WTC11 (cell line): ENCODE measurements around the gene TMEM62. TPM values are rescaled to one million over a fixed set of nuclear protein-coding genes. Genes with fewer than 3 reads are reported as not detected.
A peak's percentile ranks its signal among the peaks of the same experiment; 100 is the strongest.

Source experiments
- ATF1 ChIP-seq: sonication (generic); formaldehyde crosslinking; IDR thresholded peaks from 2 replicates; pipeline ENCODE4 v1.8.1; 2023; ENCODE audit warnings: mild to moderate bottlenecking, moderate library complexity, missing genetic modification reagents
- ATF6 ChIP-seq: sonication (generic); formaldehyde crosslinking; IDR thresholded peaks from 2 replicates; pipeline ENCODE4 v1.8.1; 2023; ENCODE audit warnings: mild to moderate bottlenecking, missing genetic modification reagents
- CTCF ChIP-seq: fragments of 200-600 bp; IDR thresholded peaks from 2 replicates; pipeline ENCODE4 v1.8.0; 2022; ENCODE audit warnings: antibody characterized with exemption
- ESRRA ChIP-seq: sonication (generic); formaldehyde crosslinking; IDR thresholded peaks from 2 replicates; pipeline ENCODE4 v1.8.1; 2022; ENCODE audit warnings: mild to moderate bottlenecking, missing genetic modification reagents, borderline replicate concordance
- FOXK1 ChIP-seq: sonication (generic); formaldehyde crosslinking; IDR thresholded peaks from 2 replicates; pipeline ENCODE4 v1.8.0; 2022; ENCODE audit warnings: mild to moderate bottlenecking, moderate library complexity, missing genetic modification reagents
- FOXP1 ChIP-seq: sonication (generic); formaldehyde crosslinking; IDR thresholded peaks from 2 replicates; pipeline ENCODE4 v1.8.0; 2022; ENCODE audit warnings: missing genetic modification reagents, mild to moderate bottlenecking, moderate library complexity, borderline replicate concordance
- GRHL2 ChIP-seq: fragments of 250-450 bp; sonication (Bioruptor Pico); IDR thresholded peaks from 2 replicates; pipeline ENCODE4 v1.8.0; 2022; ENCODE audit warnings: mild to moderate bottlenecking, moderate library complexity; ENCODE audit not compliant: insufficient replicate concordance, severe bottlenecking
- GTF2I ChIP-seq: fragments of 250-450 bp; sonication (Bioruptor Pico); conservative IDR thresholded peaks from 2 replicates; pipeline ENCODE4 v1.4.0; 2021; ENCODE audit warnings: mild to moderate bottlenecking
- NFATC4 ChIP-seq: fragments of 250-450 bp; sonication (Bioruptor Pico); IDR thresholded peaks from 2 replicates; pipeline ENCODE4 v1.9.0; 2021; ENCODE audit warnings: mild to moderate bottlenecking
- NFYB ChIP-seq: sonication (generic); formaldehyde crosslinking; conservative IDR thresholded peaks from 2 replicates; pipeline ENCODE4 v1.8.0; 2022; ENCODE audit warnings: low read depth, missing genetic modification reagents
- NR2C2 ChIP-seq: sonication (generic); formaldehyde crosslinking; IDR thresholded peaks from 2 replicates; pipeline ENCODE4 v1.8.0; 2022; ENCODE audit warnings: mild to moderate bottlenecking, missing genetic modification reagents
- SMAD4 ChIP-seq: sonication (generic); formaldehyde crosslinking; IDR thresholded peaks from 2 replicates; pipeline ENCODE4 v1.8.0; 2022; ENCODE audit warnings: mild to moderate bottlenecking, missing genetic modification reagents
- TEAD4 ChIP-seq: sonication (generic); formaldehyde crosslinking; IDR thresholded peaks from 2 replicates; pipeline ENCODE4 v1.8.0; 2022; ENCODE audit warnings: mild to moderate bottlenecking, missing genetic modification reagents
- USF2 ChIP-seq: sonication (generic); formaldehyde crosslinking; IDR thresholded peaks from 2 replicates; pipeline ENCODE4 v1.8.1; 2023; ENCODE audit warnings: mild to moderate bottlenecking, missing genetic modification reagents, moderate library complexity
- ZBTB21 ChIP-seq: sonication (generic); formaldehyde crosslinking; IDR thresholded peaks from 2 replicates; pipeline ENCODE4 v1.8.1; 2023; ENCODE audit warnings: mild to moderate bottlenecking, missing genetic modification reagents, borderline replicate concordance
- ZNF232 ChIP-seq: sonication (generic); formaldehyde crosslinking; IDR thresholded peaks from 2 replicates; pipeline ENCODE4 v1.8.0; 2022; ENCODE audit warnings: mild to moderate bottlenecking, missing genetic modification reagents
- ZNF263 ChIP-seq: sonication (generic); formaldehyde crosslinking; IDR thresholded peaks from 2 replicates; pipeline ENCODE4 v1.8.1; 2022; ENCODE audit warnings: low read depth, mild to moderate bottlenecking, moderate library complexity, missing genetic modification reagents
- ZNF396 ChIP-seq: fragments of 250-450 bp; sonication (Bioruptor Pico); IDR thresholded peaks from 2 replicates; pipeline ENCODE4 v1.8.0; 2021; ENCODE audit warnings: mild to moderate bottlenecking, moderate library complexity, borderline replicate concordance
- ZNF416 ChIP-seq: fragments of 250-450 bp; sonication (Bioruptor Pico); IDR thresholded peaks from 2 replicates; pipeline ENCODE4 v1.9.0; 2021; ENCODE audit warnings: mild to moderate bottlenecking, inconsistent platforms
- ZNF425 ChIP-seq: fragments of 250-450 bp; sonication (Bioruptor Pico); conservative IDR thresholded peaks from 2 replicates; pipeline ENCODE4 v1.9.0; 2021; ENCODE audit warnings: mild to moderate bottlenecking
- ZNF671 ChIP-seq: fragments of 250-450 bp; sonication (Bioruptor Pico); IDR thresholded peaks from 2 replicates; pipeline ENCODE4 v1.8.0; 2021; ENCODE audit warnings: mild to moderate bottlenecking
- total RNA-seq: library from RNA; stranded (reverse); gene quantifications from 3 replicates; pipeline ENCODE4 v1.2.3, GENCODE V29; 2021
- TF ChIP-seq, protein P1 (sequence below): sonication (generic); formaldehyde crosslinking; IDR thresholded peaks from 2 replicates; pipeline ENCODE4 v1.8.0; 2023; ENCODE audit warnings: missing genetic modification reagents, mild to moderate bottlenecking, borderline replicate concordance
- TF ChIP-seq, protein P2 (sequence below): sonication (generic); formaldehyde crosslinking; IDR thresholded peaks from 2 replicates; pipeline ENCODE4 v1.8.1; 2022; ENCODE audit warnings: missing genetic modification reagents, borderline replicate concordance
- TF ChIP-seq, protein P3 (sequence below): sonication (generic); formaldehyde crosslinking; IDR thresholded peaks from 2 replicates; pipeline ENCODE4 v1.8.1; 2023; ENCODE audit warnings: mild to moderate bottlenecking, moderate library complexity, missing genetic modification reagents

The TMEM62 gene
- total RNA-seq, 1 experiment from 2014 or later: 5.6 TPM

- TF ChIP-seq ATF1 (CRISPR knock-in tag) (no peak), TEAD4 (CRISPR knock-in tag) (no peak), ZNF671 (no peak), NFYB (no peak), ZNF396 (CRISPR knock-in tag) (no peak), USF2 (CRISPR knock-in tag) (no peak), ATF6 (CRISPR knock-in tag) (no peak), NR2C2 (CRISPR knock-in tag) (no peak), ZBTB21 (CRISPR knock-in tag) (no peak), SMAD4 (CRISPR knock-in tag) (no peak; the same call in 1 of the 2 replicates), FOXK1 (CRISPR knock-in tag) (0 out of 2 replicates have a peak, but pooled peaks have one; percentile 58), ZNF425 (CRISPR knock-in tag) (no peak), FOXP1 (CRISPR knock-in tag) (no peak), ZNF416 (CRISPR knock-in tag) (no peak), ESRRA (CRISPR knock-in tag) (no peak), GRHL2 (CRISPR knock-in tag) (no peak), ZNF232 (CRISPR knock-in tag) (peak; percentile 51; the same call in 1 of the 2 replicates), GTF2I (CRISPR knock-in tag) (no peak), NFATC4 (CRISPR knock-in tag) (no peak), CTCF (no peak), ZNF263 (CRISPR knock-in tag) (no peak)
- TF ChIP-seq, protein P1, sequence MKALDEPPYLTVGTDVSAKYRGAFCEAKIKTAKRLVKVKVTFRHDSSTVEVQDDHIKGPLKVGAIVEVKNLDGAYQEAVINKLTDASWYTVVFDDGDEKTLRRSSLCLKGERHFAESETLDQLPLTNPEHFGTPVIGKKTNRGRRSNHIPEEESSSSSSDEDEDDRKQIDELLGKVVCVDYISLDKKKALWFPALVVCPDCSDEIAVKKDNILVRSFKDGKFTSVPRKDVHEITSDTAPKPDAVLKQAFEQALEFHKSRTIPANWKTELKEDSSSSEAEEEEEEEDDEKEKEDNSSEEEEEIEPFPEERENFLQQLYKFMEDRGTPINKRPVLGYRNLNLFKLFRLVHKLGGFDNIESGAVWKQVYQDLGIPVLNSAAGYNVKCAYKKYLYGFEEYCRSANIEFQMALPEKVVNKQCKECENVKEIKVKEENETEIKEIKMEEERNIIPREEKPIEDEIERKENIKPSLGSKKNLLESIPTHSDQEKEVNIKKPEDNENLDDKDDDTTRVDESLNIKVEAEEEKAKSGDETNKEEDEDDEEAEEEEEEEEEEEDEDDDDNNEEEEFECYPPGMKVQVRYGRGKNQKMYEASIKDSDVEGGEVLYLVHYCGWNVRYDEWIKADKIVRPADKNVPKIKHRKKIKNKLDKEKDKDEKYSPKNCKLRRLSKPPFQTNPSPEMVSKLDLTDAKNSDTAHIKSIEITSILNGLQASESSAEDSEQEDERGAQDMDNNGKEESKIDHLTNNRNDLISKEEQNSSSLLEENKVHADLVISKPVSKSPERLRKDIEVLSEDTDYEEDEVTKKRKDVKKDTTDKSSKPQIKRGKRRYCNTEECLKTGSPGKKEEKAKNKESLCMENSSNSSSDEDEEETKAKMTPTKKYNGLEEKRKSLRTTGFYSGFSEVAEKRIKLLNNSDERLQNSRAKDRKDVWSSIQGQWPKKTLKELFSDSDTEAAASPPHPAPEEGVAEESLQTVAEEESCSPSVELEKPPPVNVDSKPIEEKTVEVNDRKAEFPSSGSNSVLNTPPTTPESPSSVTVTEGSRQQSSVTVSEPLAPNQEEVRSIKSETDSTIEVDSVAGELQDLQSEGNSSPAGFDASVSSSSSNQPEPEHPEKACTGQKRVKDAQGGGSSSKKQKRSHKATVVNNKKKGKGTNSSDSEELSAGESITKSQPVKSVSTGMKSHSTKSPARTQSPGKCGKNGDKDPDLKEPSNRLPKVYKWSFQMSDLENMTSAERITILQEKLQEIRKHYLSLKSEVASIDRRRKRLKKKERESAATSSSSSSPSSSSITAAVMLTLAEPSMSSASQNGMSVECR: peak; percentile 53; the same call in 1 of the 2 replicates
- TF ChIP-seq, protein P2, sequence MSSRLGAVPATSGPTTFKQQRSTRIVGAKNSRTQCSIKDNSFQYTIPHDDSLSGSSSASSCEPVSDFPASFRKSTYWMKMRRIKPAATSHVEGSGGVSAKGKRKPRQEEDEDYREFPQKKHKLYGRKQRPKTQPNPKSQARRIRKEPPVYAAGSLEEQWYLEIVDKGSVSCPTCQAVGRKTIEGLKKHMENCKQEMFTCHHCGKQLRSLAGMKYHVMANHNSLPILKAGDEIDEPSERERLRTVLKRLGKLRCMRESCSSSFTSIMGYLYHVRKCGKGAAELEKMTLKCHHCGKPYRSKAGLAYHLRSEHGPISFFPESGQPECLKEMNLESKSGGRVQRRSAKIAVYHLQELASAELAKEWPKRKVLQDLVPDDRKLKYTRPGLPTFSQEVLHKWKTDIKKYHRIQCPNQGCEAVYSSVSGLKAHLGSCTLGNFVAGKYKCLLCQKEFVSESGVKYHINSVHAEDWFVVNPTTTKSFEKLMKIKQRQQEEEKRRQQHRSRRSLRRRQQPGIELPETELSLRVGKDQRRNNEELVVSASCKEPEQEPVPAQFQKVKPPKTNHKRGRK (CRISPR knock-in tag): no peak
- TF ChIP-seq, protein P3, sequence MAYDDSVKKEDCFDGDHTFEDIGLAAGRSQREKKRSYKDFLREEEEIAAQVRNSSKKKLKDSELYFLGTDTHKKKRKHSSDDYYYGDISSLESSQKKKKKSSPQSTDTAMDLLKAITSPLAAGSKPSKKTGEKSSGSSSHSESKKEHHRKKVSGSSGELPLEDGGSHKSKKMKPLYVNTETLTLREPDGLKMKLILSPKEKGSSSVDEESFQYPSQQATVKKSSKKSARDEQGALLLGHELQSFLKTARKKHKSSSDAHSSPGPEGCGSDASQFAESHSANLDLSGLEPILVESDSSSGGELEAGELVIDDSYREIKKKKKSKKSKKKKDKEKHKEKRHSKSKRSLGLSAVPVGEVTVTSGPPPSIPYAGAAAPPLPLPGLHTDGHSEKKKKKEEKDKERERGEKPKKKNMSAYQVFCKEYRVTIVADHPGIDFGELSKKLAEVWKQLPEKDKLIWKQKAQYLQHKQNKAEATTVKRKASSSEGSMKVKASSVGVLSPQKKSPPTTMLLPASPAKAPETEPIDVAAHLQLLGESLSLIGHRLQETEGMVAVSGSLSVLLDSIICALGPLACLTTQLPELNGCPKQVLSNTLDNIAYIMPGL (CRISPR knock-in tag): peak; percentile 24; the same call in 1 of the 2 replicates
Measured at GRCh38 chr15:43133430-43134156, at the start of gene TMEM62 (continued).
